Activated T-helper 1 cell treated with anti-CD3 and anti-CD28 coated beads, Interleukin-12 subunit alpha, Interleukin-12 subunit beta, Interleukin-2, Interleukin-4 antibody, amounts not matched to agents 30 ng/mL and 10 ng/mL and 1 ng/mL, durations not matched to agents 14 hours and 24 hours and 36 hours (primary cell): Measurements from ENCODE around the gene HK3. TPM values are rescaled to one million over a fixed set of nuclear protein-coding genes. Genes with fewer than 3 reads are reported as not detected.
"Not testable (repeated sequence)": the region's sequence is repeated elsewhere in the genome, so short reads cannot be mapped to it uniquely, and the experiment has no call there.

Experiments
- DNase-seq: peaks from one replicate; pipeline ENCODE4 v3.0.0; 2021; ENCODE audit warnings: low spot score
- H3K27ac Mint-ChIP-seq: one replicate; pipeline ENCODE4 v1.8.0; 2021; ENCODE audit warnings: mild to moderate bottlenecking, mixed read lengths
- H3K27me3 Mint-ChIP-seq: one replicate; pipeline ENCODE4 v1.8.0; 2022; ENCODE audit warnings: mild to moderate bottlenecking, moderate library complexity, mixed read lengths; ENCODE audit not compliant: insufficient read depth
- H3K36me3 Mint-ChIP-seq: one replicate; pipeline ENCODE4 v1.8.0; 2021; ENCODE audit warnings: low read depth, mixed read lengths
- H3K4me1 Mint-ChIP-seq: one replicate; pipeline ENCODE4 v1.8.0; 2021; ENCODE audit warnings: low read depth, mixed read lengths
- H3K4me3 Mint-ChIP-seq: one replicate; pipeline ENCODE4 v1.8.0; 2021; ENCODE audit warnings: mild to moderate bottlenecking, moderate library complexity, mixed read lengths
- H3K9me3 Mint-ChIP-seq: one replicate; pipeline ENCODE4 v1.8.0; 2021; ENCODE audit warnings: mixed read lengths
- intact Hi-C: fragments of 100-400 bp; cut with micrococcal nuclease; formaldehyde crosslinking; loops from one replicate; pipeline ENCODE4 v1.15.1; 2024
- total RNA-seq: library from RNA; stranded (reverse); gene quantifications from 2 replicates; pipeline ENCODE4 v1.2.3, GENCODE V29; 2022

Gene HK3
- total RNA-seq, 1 donor from 2014 or later = 0.44 TPM

GRCh38 chr5:176876506-176877431, 22.4 kb downstream of the HK3 start:
- Mint-ChIP-seq H3K27me3 (peaks cover 12% of the 10 kb centered on the region), H3K4me3 (no peak overlapping the region), H3K9me3 (peaks cover 5% of the 10 kb centered on the region), H3K4me1 (peaks cover 12% of the 10 kb centered on the region), H3K27ac (no peak overlapping the region), H3K36me3 (peaks cover 3% of the 10 kb centered on the region)
- intact Hi-C loops = no loop called here
- DNase-seq = no peak

- peaks cover 12% of the 10 kb centered on the region for H3K4me1 Mint-ChIP-seq
- H3K4me3 Mint-ChIP-seq = no peak overlapping the region
- peaks cover 5% of the 10 kb centered on the region for H3K9me3 Mint-ChIP-seq
- H3K27ac Mint-ChIP-seq = no peak overlapping the region
- peaks cover 12% of the 10 kb centered on the region for H3K27me3 Mint-ChIP-seq
- peaks cover 3% of the 10 kb centered on the region for H3K36me3 Mint-ChIP-seq
- DNase-seq = no peak
- intact Hi-C loops = no loop called here
Measured at GRCh38 chr5:176875783-176876505, 23.2 kb downstream of the HK3 start.

GRCh38 chr5:176875014-176875550, 24.1 kb downstream of the HK3 start:
- Mint-ChIP-seq H3K36me3 (peaks cover 3% of the 10 kb centered on the region), H3K4me1 (peaks cover 12% of the 10 kb centered on the region), H3K27me3 (peaks cover 12% of the 10 kb centered on the region), H3K4me3 (no peak overlapping the region), H3K27ac (peak overlapping the region; percentile 18), H3K9me3 (peaks cover 10% of the 10 kb centered on the region)
- DNase-seq = no peak
- intact Hi-C loops = no loop called here

GRCh38 chr5:176874198-176874780, 24.9 kb downstream of the HK3 start:
- intact Hi-C loops = no loop called here
- Mint-ChIP-seq H3K4me3 (no peak overlapping the region), H3K9me3 (peaks cover 10% of the 10 kb centered on the region), H3K27ac (peak overlapping the region; percentile 63), H3K4me1 (peaks cover 12% of the 10 kb centered on the region), H3K27me3 (peaks cover 12% of the 10 kb centered on the region), H3K36me3 (peaks cover 3% of the 10 kb centered on the region)
- no peak for DNase-seq

- Mint-ChIP-seq H3K27ac (peak overlapping the region; percentile 63), H3K9me3 (peaks cover 10% of the 10 kb centered on the region), H3K4me3 (no peak overlapping the region), H3K4me1 (peaks cover 12% of the 10 kb centered on the region), H3K27me3 (peaks cover 12% of the 10 kb centered on the region), H3K36me3 (peaks cover 3% of the 10 kb centered on the region)
- intact Hi-C loops = no loop called here
- no peak for DNase-seq
Measured at GRCh38 chr5:176873541-176874172, 25.5 kb downstream of the HK3 start.

- H3K4me3 Mint-ChIP-seq, DNase-seq, intact Hi-C loops, H3K36me3 Mint-ChIP-seq: not testable (repeated sequence)
- peaks cover 10% of the 10 kb centered on the region for H3K9me3 Mint-ChIP-seq
- peaks cover 12% of the 10 kb centered on the region for H3K4me1 Mint-ChIP-seq
- H3K27me3 Mint-ChIP-seq = peaks cover 12% of the 10 kb centered on the region
- H3K27ac Mint-ChIP-seq = peak overlapping the region; percentile 63
Measured at GRCh38 chr5:176873011-176873410, 26.1 kb downstream of the HK3 start.

GRCh38 chr5:176872586-176872985, 26.6 kb downstream of the HK3 start:
- H3K36me3 Mint-ChIP-seq = not testable (repeated sequence)

GRCh38 chr5:176870644-176871043, 28.5 kb downstream of the HK3 start:
- intact Hi-C loops, H3K36me3 Mint-ChIP-seq, H3K4me3 Mint-ChIP-seq, H3K27ac Mint-ChIP-seq, DNase-seq, H3K4me1 Mint-ChIP-seq: not testable (repeated sequence)
- H3K9me3 Mint-ChIP-seq = peaks cover 10% of the 10 kb centered on the region
- H3K27me3 Mint-ChIP-seq = peaks cover 14% of the 10 kb centered on the region

More at GRCh38 chr5:176872586-176872985, 26.6 kb downstream of the HK3 start:
- Mint-ChIP-seq H3K27me3 (peaks cover 12% of the 10 kb centered on the region), H3K9me3 (peaks cover 10% of the 10 kb centered on the region), H3K4me1 (peaks cover 12% of the 10 kb centered on the region)
- DNase-seq, H3K4me3 Mint-ChIP-seq, H3K27ac Mint-ChIP-seq, intact Hi-C loops: not testable (repeated sequence)

GRCh38 chr5:176870110-176870591, 29.0 kb downstream of the HK3 start:
- H3K27ac Mint-ChIP-seq = no peak overlapping the region

GRCh38 chr5:176869501-176870109, 29.5 kb downstream of the HK3 start:
- Mint-ChIP-seq H3K4me3 (no peak overlapping the region), H3K27ac (no peak overlapping the region), H3K9me3 (peaks cover 10% of the 10 kb centered on the region)

More at GRCh38 chr5:176870110-176870591, 29.0 kb downstream of the HK3 start:
- Mint-ChIP-seq H3K27me3 (peaks cover 13% of the 10 kb centered on the region), H3K4me1 (peaks cover 2% of the 10 kb centered on the region), H3K4me3 (no peak overlapping the region), H3K9me3 (peaks cover 10% of the 10 kb centered on the region), H3K36me3 (peaks cover 3% of the 10 kb centered on the region)
- intact Hi-C loops = no loop called here
- DNase-seq = no peak

GRCh38 chr5:176868731-176869130, 30.4 kb downstream of the HK3 start:
- Mint-ChIP-seq H3K27ac (no peak overlapping the region), H3K36me3 (peaks cover 3% of the 10 kb centered on the region), H3K4me1 (no peaks in the 10 kb centered on the region), H3K9me3 (peaks cover 10% of the 10 kb centered on the region), H3K27me3 (peaks cover 16% of the 10 kb centered on the region), H3K4me3 (no peak overlapping the region)
- intact Hi-C loops = no loop called here
- DNase-seq = no peak

More at GRCh38 chr5:176869501-176870109, 29.5 kb downstream of the HK3 start:
- no peak for DNase-seq
- Mint-ChIP-seq H3K27me3 (peaks cover 11% of the 10 kb centered on the region), H3K36me3 (peaks cover 3% of the 10 kb centered on the region), H3K4me1 (no peaks in the 10 kb centered on the region)
- intact Hi-C loops = no loop called here

- Mint-ChIP-seq H3K27me3 (peaks cover 19% of the 10 kb centered on the region), H3K4me1 (no peaks in the 10 kb centered on the region), H3K36me3 (peaks cover 2% of the 10 kb centered on the region), H3K27ac (no peak overlapping the region), H3K9me3 (peaks cover 8% of the 10 kb centered on the region), H3K4me3 (no peak overlapping the region)
- DNase-seq = no peak
- intact Hi-C loops = no loop called here
Measured at GRCh38 chr5:176868126-176868525, 31.0 kb downstream of the HK3 start.
